Lower lobe of right lung (tissue), 2 donors: ENCODE measurements around the gene DCUN1D4. TPM values are rescaled to one million over a fixed set of nuclear protein-coding genes. Genes with fewer than 3 reads are reported as not detected.

ENCODE experiments used
- ATAC-seq, 2 donors: fragments of 200-7000 bp; cut with Tn5 transposase; one replicate each; pipeline ENCODE4 v1.9.1; 2020 to 2022; ENCODE audit warnings: mild to moderate bottlenecking in 2 of 2, moderate library complexity in 2 of 2
- DNase-seq: peaks from one replicate; pipeline ENCODE4 v3.0.0-alpha.2; 2020
- H3K27ac ChIP-seq: fragments of 200-600 bp; one replicate; pipeline ENCODE4 v1.8.0; 2022
- H3K27me3 ChIP-seq: fragments of 200-600 bp; one replicate; pipeline ENCODE4 v1.8.0; 2022; ENCODE audit warnings: low read depth
- H3K36me3 ChIP-seq: fragments of 200-600 bp; one replicate; pipeline ENCODE4 v1.8.0; 2022; ENCODE audit warnings: mild to moderate bottlenecking
- H3K4me1 ChIP-seq: fragments of 200-600 bp; one replicate; pipeline ENCODE4 v1.8.0; 2022
- H3K4me3 ChIP-seq: fragments of 200-600 bp; one replicate; pipeline ENCODE4 v1.8.0; 2022; ENCODE audit warnings: mild to moderate bottlenecking
- H3K9me3 ChIP-seq: fragments of 200-600 bp; one replicate; pipeline ENCODE4 v1.8.0; 2022
- CTCF ChIP-seq: fragments of 200-600 bp; IDR thresholded peaks from one replicate; pipeline ENCODE4 v1.8.0; 2022; ENCODE audit warnings: antibody characterized with exemption, mild to moderate bottlenecking
- intact Hi-C: fragments of 100-400 bp; cut with DNase I; formaldehyde crosslinking; loops from one replicate; pipeline ENCODE4 v1.11.0; 2022
- total RNA-seq: library from RNA; stranded (reverse); fragmentation: NEBNext Ultra II Directional; extraction: Animal tissue kit (Norgen Biotek cat#: 25700); gene quantifications from one replicate; pipeline ENCODE4 v1.2.1, GENCODE V29; 2021
- donor health status: DM: no; HTN: yes; CAD: no; lungs with severe emphysema.

The DCUN1D4 gene
- total RNA-seq, 1 donor from 2014 or later, result 49.5 TPM

- TF ChIP-seq CTCF, result no peak
- intact Hi-C loops, result no loop called here
- H3K4me3 ChIP-seq, result no peak overlapping the region
- no peaks in the 10 kb centered on the region for H3K36me3 ChIP-seq
- no peak for ATAC-seq
- no peaks in the 10 kb centered on the region for H3K27me3 ChIP-seq
- peaks cover 3% of the 10 kb centered on the region for H3K4me1 ChIP-seq
- DNase-seq, result no peak
- no peaks in the 10 kb centered on the region for H3K9me3 ChIP-seq
- H3K27ac ChIP-seq, result no peak overlapping the region
Measured at GRCh38 chr4:51850294-51850693, 7.3 kb downstream of the DCUN1D4 start.

GRCh38 chr4:51851090-51851936 lies 8.4 kb downstream of the DCUN1D4 start:
- ATAC-seq, result peak in 1 of 2 donors; percentile 16
- no peaks in the 10 kb centered on the region for H3K27me3 ChIP-seq
- no peak overlapping the region for H3K27ac ChIP-seq
- no peak for DNase-seq
- no peaks in the 10 kb centered on the region for H3K36me3 ChIP-seq
- H3K4me1 ChIP-seq, result no peaks in the 10 kb centered on the region
- intact Hi-C loops, result no loop called here
- H3K4me3 ChIP-seq, result no peak overlapping the region
- no peaks in the 10 kb centered on the region for H3K9me3 ChIP-seq
- TF ChIP-seq CTCF, result no peak

- TF ChIP-seq CTCF, result no peak
- H3K4me3 ChIP-seq, result no peak overlapping the region
- no peaks in the 10 kb centered on the region for H3K9me3 ChIP-seq
- no peak for DNase-seq
- H3K4me1 ChIP-seq, result no peaks in the 10 kb centered on the region
- no peaks in the 10 kb centered on the region for H3K36me3 ChIP-seq
- H3K27ac ChIP-seq, result no peak overlapping the region
- no peaks in the 10 kb centered on the region for H3K27me3 ChIP-seq
- no peak for ATAC-seq
- intact Hi-C loops, result no loop called here
Measured at GRCh38 chr4:51851937-51852290, 9.0 kb downstream of the DCUN1D4 start.

- Histone ChIP-seq H3K27ac (no peak overlapping the region), H3K27me3 (no peaks in the 10 kb centered on the region), H3K9me3 (no peaks in the 10 kb centered on the region), H3K4me1 (no peaks in the 10 kb centered on the region), H3K36me3 (no peaks in the 10 kb centered on the region), H3K4me3 (no peak overlapping the region)
- DNase-seq (no peak), ATAC-seq (no peak)
- intact Hi-C loops, result no loop called here
- TF ChIP-seq CTCF, result no peak
Measured at GRCh38 chr4:51853027-51853682, 10.2 kb downstream of the DCUN1D4 start.

- H3K36me3 ChIP-seq, result no peaks in the 10 kb centered on the region
- no peak overlapping the region for H3K4me3 ChIP-seq
- intact Hi-C loops, result no loop called here
- TF ChIP-seq CTCF, result no peak
- no peaks in the 10 kb centered on the region for H3K27me3 ChIP-seq
- no peak for ATAC-seq
- H3K27ac ChIP-seq, result no peak overlapping the region
- DNase-seq, result no peak
- H3K4me1 ChIP-seq, result peaks cover 8% of the 10 kb centered on the region
- no peaks in the 10 kb centered on the region for H3K9me3 ChIP-seq
Measured at GRCh38 chr4:51855270-51855669, 12.3 kb downstream of the DCUN1D4 start.
